ENCODE data around the gene SMARCAL1. TPM values are rescaled to one million over a fixed set of nuclear protein-coding genes. Genes with fewer than 3 reads are reported as not detected.

SMARCAL1 gene
- total and polyA plus RNA-seq, 2 of the 4 experiments (the other 2 are of a cell fraction), result 13.6 to 21.0 TPM

DNA sequence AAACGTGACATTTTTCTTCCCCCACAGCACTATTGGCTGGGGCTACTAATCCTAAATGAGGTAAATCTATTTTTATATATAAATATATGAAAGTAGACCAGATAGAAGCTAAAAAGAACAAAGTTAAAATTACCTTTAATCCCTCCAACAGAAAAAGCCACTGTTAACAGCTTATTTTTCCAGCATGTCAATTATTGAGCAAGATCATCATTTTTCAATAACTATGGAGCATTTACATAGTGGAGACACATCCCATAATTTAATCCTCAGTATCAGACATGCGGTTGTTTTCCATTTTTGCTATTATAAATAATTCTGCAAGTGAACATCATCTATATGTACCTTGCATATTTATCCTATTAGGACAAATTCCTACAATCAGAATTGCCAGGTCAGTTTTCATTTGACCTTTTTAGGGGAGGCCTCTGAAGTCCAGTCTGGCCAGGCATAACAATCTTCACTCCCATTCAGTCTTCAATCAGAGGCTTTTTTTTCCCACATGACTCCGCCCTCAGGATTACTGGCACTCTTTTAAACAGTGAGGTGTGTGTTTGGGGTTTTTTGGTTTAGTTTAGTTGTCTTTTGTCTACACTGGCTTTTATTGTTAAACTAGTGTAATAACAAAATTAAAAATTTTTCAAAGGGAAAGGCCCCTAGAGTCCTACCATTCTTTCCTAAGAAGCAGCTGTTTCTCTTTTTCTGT is 29.2 kb downstream of the SMARCAL1 start:
- TF ChIP-seq CEBPB (IDR thresholded peaks at IDR 0.05; ENCODE audit: low read depth, low read length) (no peak), SMC3 (IDR thresholded peaks at IDR 0.05; ENCODE audit: low read depth, low read length) (no peak), FOS (IDR thresholded peaks at IDR 0.05; ENCODE audit: low read depth, low read length) (no peak), MXI1 (IDR thresholded peaks at IDR 0.05; ENCODE audit: borderline replicate concordance, low read depth, low read length) (no peak), POLR2A (IDR thresholded peaks at IDR 0.05; ENCODE audit: low read depth, low read length) (no peak), CHD1 (IDR thresholded peaks at IDR 0.05; ENCODE audit: low read depth, low read length) (no peak), USF2 (IDR thresholded peaks at IDR 0.05; ENCODE audit: low read depth, low read length) (no peak), BHLHE40 (IDR thresholded peaks at IDR 0.05; ENCODE audit: low read depth, low read length) (no peak), RFX5 (IDR thresholded peaks at IDR 0.05; ENCODE audit: low read depth, low read length) (no peak), MAZ (IDR thresholded peaks at IDR 0.05; ENCODE audit: borderline replicate concordance, low read depth, low read length) (no peak), ELK1 (IDR thresholded peaks at IDR 0.05; ENCODE audit: borderline replicate concordance, low read depth, low read length) (no peak), MAFK (IDR thresholded peaks at IDR 0.05; ENCODE audit: low read depth, low read length) (no peak), RCOR1 (IDR thresholded peaks at IDR 0.05; ENCODE audit: insufficient replicate concordance, low read length) (no peak)
- TF ChIP-seq, protein P1, sequence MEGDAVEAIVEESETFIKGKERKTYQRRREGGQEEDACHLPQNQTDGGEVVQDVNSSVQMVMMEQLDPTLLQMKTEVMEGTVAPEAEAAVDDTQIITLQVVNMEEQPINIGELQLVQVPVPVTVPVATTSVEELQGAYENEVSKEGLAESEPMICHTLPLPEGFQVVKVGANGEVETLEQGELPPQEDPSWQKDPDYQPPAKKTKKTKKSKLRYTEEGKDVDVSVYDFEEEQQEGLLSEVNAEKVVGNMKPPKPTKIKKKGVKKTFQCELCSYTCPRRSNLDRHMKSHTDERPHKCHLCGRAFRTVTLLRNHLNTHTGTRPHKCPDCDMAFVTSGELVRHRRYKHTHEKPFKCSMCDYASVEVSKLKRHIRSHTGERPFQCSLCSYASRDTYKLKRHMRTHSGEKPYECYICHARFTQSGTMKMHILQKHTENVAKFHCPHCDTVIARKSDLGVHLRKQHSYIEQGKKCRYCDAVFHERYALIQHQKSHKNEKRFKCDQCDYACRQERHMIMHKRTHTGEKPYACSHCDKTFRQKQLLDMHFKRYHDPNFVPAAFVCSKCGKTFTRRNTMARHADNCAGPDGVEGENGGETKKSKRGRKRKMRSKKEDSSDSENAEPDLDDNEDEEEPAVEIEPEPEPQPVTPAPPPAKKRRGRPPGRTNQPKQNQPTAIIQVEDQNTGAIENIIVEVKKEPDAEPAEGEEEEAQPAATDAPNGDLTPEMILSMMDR (conservative IDR thresholded peaks at IDR 0.05; ENCODE audit: low read depth, low read length), result no peak
- intact Hi-C loops (cut with micrococcal nuclease), result loop anchor here (5.0 kb wide), 1 partner anchor 36 kb away; no protein-coding TSS in a partner anchor
- ChIA-PET POLR2A (ENCODE audit: unreplicated experiment) (no interaction called here), CTCF (no interaction called here)
- Histone ChIP-seq H3K27ac (ENCODE audit: insufficient read depth, low read length) (no peak overlapping the region), H3K4me1 (ENCODE audit: control insufficient read depth, insufficient read depth, low read length) (peaks cover 3% of the 10 kb centered on the region), H3K4ac (ENCODE audit: low read depth, low read length) (no peak overlapping the region), H3K9me3 (ENCODE audit: control insufficient read depth, insufficient read depth, low read length) (no peaks in the 10 kb centered on the region), H3K36me3 (ENCODE audit: control insufficient read depth, insufficient read depth, low read length) (peaks cover 21% of the 10 kb centered on the region), H4K91ac (ENCODE audit: insufficient read depth, low read depth, low read length) (no peak overlapping the region), H4K5ac (ENCODE audit: low read depth, low read length) (no peak overlapping the region), H4K8ac (ENCODE audit: low read depth in 2 of 2, low read length in 2 of 2) (no peak overlapping the region), H3K9me1 (ENCODE audit: insufficient read depth, low read length) (peaks cover 14% of the 10 kb centered on the region), H3K18ac (ENCODE audit: low read depth, low read length) (no peak overlapping the region), H3K23ac (ENCODE audit: low read depth, low read length) (no peak overlapping the region), H3K79me1 (ENCODE audit: low read depth in 1 of 2, low read length in 2 of 2) (peaks cover 0 to 7% of the 10 kb centered on the region in 2 experiments; a peak in 3 of 4 replicates), H2AFZ (replicated peaks; ENCODE audit: low read length, poor library complexity) (no peak overlapping the region), H2BK15ac (ENCODE audit: low read depth, low read length) (no peak overlapping the region), H2AK9ac (replicated peaks; ENCODE audit: low read depth, low read length, poor library complexity) (no peak overlapping the region), H3K4me2 (ENCODE audit: low read depth, low read length) (no peak overlapping the region), H3K56ac (ENCODE audit: extremely low read depth, insufficient read depth, low read length) (no peak overlapping the region), H3K14ac (replicated peaks; ENCODE audit: low read depth, low read length) (no peak overlapping the region), H2BK5ac (ENCODE audit: low read depth, low read length, poor library complexity, severe bottlenecking) (no peak overlapping the region), H4K20me1 (ENCODE audit: insufficient read depth, low read length) (peaks cover 3% of the 10 kb centered on the region; the same call in 1 of the 2 replicates), H2BK20ac (ENCODE audit: low read depth, low read length) (no peak overlapping the region), H3K9ac (ENCODE audit: low read depth, low read length) (no peak overlapping the region), H2AK5ac (ENCODE audit: low read depth, low read length) (no peak overlapping the region), H3K27me3 (ENCODE audit: control insufficient read depth, insufficient read depth, low read length) (no peaks in the 10 kb centered on the region), H2BK120ac (ENCODE audit: low read depth, low read length) (no peak overlapping the region), H3K4me3 (ENCODE audit: insufficient read depth, low read depth, low read length) (no peak overlapping the region)
- ATAC-seq (ENCODE audit: low read depth), result no peak
- no CpG with 5 or more reads among the region's 3 CpGs for WGBS, 2 experiments (ENCODE audit: extremely low coverage in 2 of 2, insufficient read length in 1 of 2)
- dilution Hi-C loops (cut with HindIII; ENCODE audit: low sequenced_read_pairs, unreplicated experiment), result no loop called here
- in situ Hi-C loops (cut with MboI; ENCODE audit: low sequenced_read_pairs), result no loop called here
- DNase-seq, result no peak
- no TSS peak for BruUV-seq (replicated peaks)

All from IMR-90 (cell line).